ENCODE measurements around the gene UPB1. TPM values are rescaled to one million over a fixed set of nuclear protein-coding genes. Genes with fewer than 3 reads are reported as not detected.

UPB1 gene
- total and polyA plus RNA-seq, 4 donors = 7.1 to 115 (median 58.8) TPM

DNA sequence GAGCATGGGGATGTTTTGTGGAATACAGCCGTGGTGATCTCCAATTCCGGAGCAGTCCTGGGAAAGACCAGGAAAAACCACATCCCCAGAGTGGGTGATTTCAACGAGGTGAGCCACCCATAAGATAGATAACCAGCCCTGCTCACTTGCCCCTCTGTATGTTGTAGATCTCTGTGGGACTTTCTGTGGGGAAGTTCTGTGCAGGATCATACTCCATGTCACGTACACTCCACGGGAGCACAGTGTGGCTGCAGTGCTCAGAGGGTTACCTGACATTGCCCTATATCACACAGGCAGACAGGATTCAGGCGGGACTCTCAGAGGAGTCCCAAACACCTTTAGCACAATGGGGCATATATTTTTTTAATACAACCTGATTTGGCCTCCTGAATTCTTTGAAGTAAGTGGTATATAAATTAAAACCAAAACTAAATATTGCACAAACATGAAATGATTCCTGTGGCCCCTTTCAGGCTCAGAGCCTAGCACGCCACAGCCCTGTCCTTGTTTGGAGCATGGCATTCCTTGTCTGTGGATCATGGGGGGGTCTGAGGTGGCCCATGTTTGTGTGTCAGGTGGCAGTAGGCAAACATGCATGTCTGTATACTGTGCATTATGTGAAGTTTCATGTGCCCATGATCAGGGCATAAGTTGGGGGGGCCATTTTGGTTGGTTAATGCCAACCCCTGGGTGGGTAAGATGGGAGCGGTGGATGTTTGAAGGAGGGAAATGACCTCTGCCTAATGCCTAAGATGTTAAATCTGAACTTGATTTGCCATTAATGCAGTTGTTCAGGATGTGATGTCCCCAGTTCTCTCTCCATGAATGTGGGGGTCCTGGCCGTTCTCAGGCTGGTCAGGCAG is 18.5 kb downstream of the UPB1 start:
- Histone ChIP-seq H3K4me1 (ENCODE audit: control insufficient read depth in 4 of 4, insufficient read depth in 4 of 4, low read length in 3 of 4) (peaks cover 24 to 82% (median 57%) of the 10 kb centered on the region in 4 donors), H3K9me3 (ENCODE audit: control insufficient read depth in 4 of 4, low read length in 3 of 4) (no peaks in the 10 kb centered on the region), H3K27me3 (ENCODE audit: control insufficient read depth in 4 of 4, insufficient read depth in 4 of 4, low read length in 3 of 4) (no peaks in the 10 kb centered on the region), H3K9ac (ENCODE audit: low read depth in 1 of 2, low read length in 2 of 2) (peak overlapping the region in 1 of 2 donors; percentile 21), H3K36me3 (ENCODE audit: control insufficient read depth in 4 of 4, insufficient read depth in 3 of 4, low read depth in 1 of 4, low read length in 3 of 4) (peaks cover 0 to 15% (median 5%) of the 10 kb centered on the region in 4 donors), H3K27ac (ENCODE audit: low read depth in 1 of 2, low read length in 2 of 2) (peak overlapping the region; percentile 89), H3K4me3 (ENCODE audit: low read depth in 1 of 3, low read length in 3 of 3) (no peak overlapping the region)
- TF ChIP-seq TAF1 (conservative IDR thresholded peaks at IDR 0.05) (no peak), FOXA2 (IDR thresholded peaks at IDR 0.05) (no peak), FOXA1 (IDR thresholded peaks at IDR 0.05) (no peak), GABPA (IDR thresholded peaks at IDR 0.05 in 1 of 2, conservative IDR thresholded peaks at IDR 0.05 in 1 of 2) (no peak), HNF4G (IDR thresholded peaks at IDR 0.05) (no peak), HNF4A (conservative IDR thresholded peaks at IDR 0.05) (no peak), EGR1 (IDR thresholded peaks at IDR 0.05; ENCODE audit: low read depth in 2 of 2) (no peak), YY1 (IDR thresholded peaks at IDR 0.05) (no peak), RAD21 (IDR thresholded peaks at IDR 0.05) (no peak)
- TF ChIP-seq, protein P1, sequence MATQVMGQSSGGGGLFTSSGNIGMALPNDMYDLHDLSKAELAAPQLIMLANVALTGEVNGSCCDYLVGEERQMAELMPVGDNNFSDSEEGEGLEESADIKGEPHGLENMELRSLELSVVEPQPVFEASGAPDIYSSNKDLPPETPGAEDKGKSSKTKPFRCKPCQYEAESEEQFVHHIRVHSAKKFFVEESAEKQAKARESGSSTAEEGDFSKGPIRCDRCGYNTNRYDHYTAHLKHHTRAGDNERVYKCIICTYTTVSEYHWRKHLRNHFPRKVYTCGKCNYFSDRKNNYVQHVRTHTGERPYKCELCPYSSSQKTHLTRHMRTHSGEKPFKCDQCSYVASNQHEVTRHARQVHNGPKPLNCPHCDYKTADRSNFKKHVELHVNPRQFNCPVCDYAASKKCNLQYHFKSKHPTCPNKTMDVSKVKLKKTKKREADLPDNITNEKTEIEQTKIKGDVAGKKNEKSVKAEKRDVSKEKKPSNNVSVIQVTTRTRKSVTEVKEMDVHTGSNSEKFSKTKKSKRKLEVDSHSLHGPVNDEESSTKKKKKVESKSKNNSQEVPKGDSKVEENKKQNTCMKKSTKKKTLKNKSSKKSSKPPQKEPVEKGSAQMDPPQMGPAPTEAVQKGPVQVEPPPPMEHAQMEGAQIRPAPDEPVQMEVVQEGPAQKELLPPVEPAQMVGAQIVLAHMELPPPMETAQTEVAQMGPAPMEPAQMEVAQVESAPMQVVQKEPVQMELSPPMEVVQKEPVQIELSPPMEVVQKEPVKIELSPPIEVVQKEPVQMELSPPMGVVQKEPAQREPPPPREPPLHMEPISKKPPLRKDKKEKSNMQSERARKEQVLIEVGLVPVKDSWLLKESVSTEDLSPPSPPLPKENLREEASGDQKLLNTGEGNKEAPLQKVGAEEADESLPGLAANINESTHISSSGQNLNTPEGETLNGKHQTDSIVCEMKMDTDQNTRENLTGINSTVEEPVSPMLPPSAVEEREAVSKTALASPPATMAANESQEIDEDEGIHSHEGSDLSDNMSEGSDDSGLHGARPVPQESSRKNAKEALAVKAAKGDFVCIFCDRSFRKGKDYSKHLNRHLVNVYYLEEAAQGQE (IDR thresholded peaks at IDR 0.05) = no peak
- TF ChIP-seq, protein P2, sequence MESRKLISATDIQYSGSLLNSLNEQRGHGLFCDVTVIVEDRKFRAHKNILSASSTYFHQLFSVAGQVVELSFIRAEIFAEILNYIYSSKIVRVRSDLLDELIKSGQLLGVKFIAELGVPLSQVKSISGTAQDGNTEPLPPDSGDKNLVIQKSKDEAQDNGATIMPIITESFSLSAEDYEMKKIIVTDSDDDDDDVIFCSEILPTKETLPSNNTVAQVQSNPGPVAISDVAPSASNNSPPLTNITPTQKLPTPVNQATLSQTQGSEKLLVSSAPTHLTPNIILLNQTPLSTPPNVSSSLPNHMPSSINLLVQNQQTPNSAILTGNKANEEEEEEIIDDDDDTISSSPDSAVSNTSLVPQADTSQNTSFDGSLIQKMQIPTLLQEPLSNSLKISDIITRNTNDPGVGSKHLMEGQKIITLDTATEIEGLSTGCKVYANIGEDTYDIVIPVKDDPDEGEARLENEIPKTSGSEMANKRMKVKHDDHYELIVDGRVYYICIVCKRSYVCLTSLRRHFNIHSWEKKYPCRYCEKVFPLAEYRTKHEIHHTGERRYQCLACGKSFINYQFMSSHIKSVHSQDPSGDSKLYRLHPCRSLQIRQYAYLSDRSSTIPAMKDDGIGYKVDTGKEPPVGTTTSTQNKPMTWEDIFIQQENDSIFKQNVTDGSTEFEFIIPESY (IDR thresholded peaks at IDR 0.05) = no peak
- TF ChIP-seq, protein P3, sequence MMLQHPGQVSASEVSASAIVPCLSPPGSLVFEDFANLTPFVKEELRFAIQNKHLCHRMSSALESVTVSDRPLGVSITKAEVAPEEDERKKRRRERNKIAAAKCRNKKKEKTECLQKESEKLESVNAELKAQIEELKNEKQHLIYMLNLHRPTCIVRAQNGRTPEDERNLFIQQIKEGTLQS (IDR thresholded peaks at IDR 0.05) = no peak
- 74% methylated on average over 9 of the region's 9 CpGs for WGBS
- DNase-seq (ENCODE audit: low spot score) = no peak

DNA sequence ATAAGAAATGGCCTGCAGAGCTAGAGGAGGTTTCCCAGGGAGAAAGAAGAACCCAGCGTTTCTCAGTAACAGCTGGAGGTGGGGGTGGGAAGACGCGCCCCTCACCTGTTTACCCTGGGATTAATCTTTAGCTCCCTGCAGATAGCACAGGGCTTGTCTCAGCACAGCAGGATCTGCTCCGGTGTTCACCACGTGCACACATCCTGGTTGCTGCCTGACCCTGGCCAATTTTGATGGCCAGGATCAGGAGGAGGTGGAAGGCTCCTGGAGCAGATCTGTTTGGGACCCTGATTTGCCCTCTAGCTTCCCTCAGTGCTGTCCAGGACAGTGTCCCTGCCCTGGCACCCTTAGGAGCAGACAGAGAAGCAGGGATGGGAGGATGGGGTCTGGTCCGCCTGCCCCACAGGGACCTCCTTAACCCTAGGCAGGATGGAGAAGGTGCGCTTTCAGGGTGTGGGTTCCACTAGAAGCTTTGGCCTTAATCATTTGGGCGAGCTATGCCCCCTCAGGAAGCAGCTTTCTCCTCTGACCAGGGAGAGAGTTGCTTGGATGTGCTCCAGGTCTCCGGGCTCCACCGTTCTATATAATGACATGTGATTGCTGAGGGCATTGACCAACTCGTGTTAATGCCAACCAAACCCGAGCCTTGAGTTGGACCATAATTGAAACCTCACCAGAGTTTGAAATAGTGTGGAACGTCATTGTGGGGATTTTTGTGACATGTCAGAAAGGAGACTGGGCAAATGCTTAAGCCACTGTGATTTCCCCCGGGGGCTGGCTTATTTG is 19.3 kb downstream of the UPB1 start:
- Histone ChIP-seq H3K9me3 (ENCODE audit: control insufficient read depth in 4 of 4, low read length in 3 of 4) (no peaks in the 10 kb centered on the region), H3K36me3 (ENCODE audit: control insufficient read depth in 4 of 4, insufficient read depth in 3 of 4, low read depth in 1 of 4, low read length in 3 of 4) (peaks cover 0 to 18% (median 5%) of the 10 kb centered on the region in 4 donors), H3K4me3 (ENCODE audit: low read depth in 1 of 3, low read length in 3 of 3) (no peak overlapping the region), H3K27me3 (ENCODE audit: control insufficient read depth in 4 of 4, insufficient read depth in 4 of 4, low read length in 3 of 4) (no peaks in the 10 kb centered on the region), H3K4me1 (ENCODE audit: control insufficient read depth in 4 of 4, insufficient read depth in 4 of 4, low read length in 3 of 4) (peaks cover 24 to 83% (median 61%) of the 10 kb centered on the region in 4 donors), H3K27ac (ENCODE audit: low read depth in 1 of 2, low read length in 2 of 2) (peak overlapping the region; percentile 89), H3K9ac (ENCODE audit: low read depth in 1 of 2, low read length in 2 of 2) (peak overlapping the region in 1 of 2 donors; percentile 72)
- 29% methylated on average over 14 of the region's 14 CpGs for WGBS
- DNase-seq (ENCODE audit: low spot score) = peak; percentile 57
- TF ChIP-seq SP1 (IDR thresholded peaks at IDR 0.05) (peak; percentile 60), EGR1 (IDR thresholded peaks at IDR 0.05; ENCODE audit: low read depth in 2 of 2) (peak in 1 of 2 donors; percentile 71), NR2F2 (IDR thresholded peaks at IDR 0.05) (no peak), JUND (IDR thresholded peaks at IDR 0.05) (peak in 1 of 2 donors; percentile 76), GABPA (IDR thresholded peaks at IDR 0.05 in 1 of 2, conservative IDR thresholded peaks at IDR 0.05 in 1 of 2) (no peak), FOXA2 (IDR thresholded peaks at IDR 0.05) (peak; percentile 91), HNF4G (IDR thresholded peaks at IDR 0.05) (peak; percentile 12)
- TF ChIP-seq, protein P4, sequence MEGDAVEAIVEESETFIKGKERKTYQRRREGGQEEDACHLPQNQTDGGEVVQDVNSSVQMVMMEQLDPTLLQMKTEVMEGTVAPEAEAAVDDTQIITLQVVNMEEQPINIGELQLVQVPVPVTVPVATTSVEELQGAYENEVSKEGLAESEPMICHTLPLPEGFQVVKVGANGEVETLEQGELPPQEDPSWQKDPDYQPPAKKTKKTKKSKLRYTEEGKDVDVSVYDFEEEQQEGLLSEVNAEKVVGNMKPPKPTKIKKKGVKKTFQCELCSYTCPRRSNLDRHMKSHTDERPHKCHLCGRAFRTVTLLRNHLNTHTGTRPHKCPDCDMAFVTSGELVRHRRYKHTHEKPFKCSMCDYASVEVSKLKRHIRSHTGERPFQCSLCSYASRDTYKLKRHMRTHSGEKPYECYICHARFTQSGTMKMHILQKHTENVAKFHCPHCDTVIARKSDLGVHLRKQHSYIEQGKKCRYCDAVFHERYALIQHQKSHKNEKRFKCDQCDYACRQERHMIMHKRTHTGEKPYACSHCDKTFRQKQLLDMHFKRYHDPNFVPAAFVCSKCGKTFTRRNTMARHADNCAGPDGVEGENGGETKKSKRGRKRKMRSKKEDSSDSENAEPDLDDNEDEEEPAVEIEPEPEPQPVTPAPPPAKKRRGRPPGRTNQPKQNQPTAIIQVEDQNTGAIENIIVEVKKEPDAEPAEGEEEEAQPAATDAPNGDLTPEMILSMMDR (IDR thresholded peaks at IDR 0.05; ENCODE audit: low read depth, low read length, missing input control) = no peak
- TF ChIP-seq, protein P5, sequence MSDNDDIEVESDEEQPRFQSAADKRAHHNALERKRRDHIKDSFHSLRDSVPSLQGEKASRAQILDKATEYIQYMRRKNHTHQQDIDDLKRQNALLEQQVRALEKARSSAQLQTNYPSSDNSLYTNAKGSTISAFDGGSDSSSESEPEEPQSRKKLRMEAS (IDR thresholded peaks at IDR 0.05) = peak; percentile 69
- TF ChIP-seq, protein P3 (IDR thresholded peaks at IDR 0.05) = no peak
- TF ChIP-seq, protein P1 (IDR thresholded peaks at IDR 0.05) = peak; percentile 68

Measured in liver (tissue), 9 donors.